WTC11 (cell line): ENCODE measurements around the gene ITPKC. TPM values are rescaled to one million over a fixed set of nuclear protein-coding genes. Genes with fewer than 3 reads are reported as not detected.

Experiments
- ATAC-seq: fragments of 200-7000 bp; cut with Tn5 transposase; 2 replicates; pipeline ENCODE4 v1.10.0; 2021; ENCODE audit warnings: mild to moderate bottlenecking, moderate library complexity
- CTCF ChIA-PET: fragments of 300-600 bp; sonication (Branson Sonifier 250); formaldehyde crosslinking; loops from one replicate; lab custom pipeline; 2021; ENCODE audit warnings: antibody characterized with exemption; lab: Charles Lee
- POLR2A ChIA-PET: fragments of 350-600 bp; sonication (Branson Sonifier 250); formaldehyde crosslinking; loops from one replicate; lab custom pipeline; 2021; ENCODE audit warnings: antibody characterized with exemption; lab: Charles Lee
- DNase-seq: peaks from one replicate; pipeline ENCODE4 v3.0.0; 2021; ENCODE audit warnings: low spot score
- H3K27ac Mint-ChIP-seq: 2 replicates; pipeline ENCODE4 v1.8.0; 2021; ENCODE audit warnings: mixed read lengths
- H3K27me3 Mint-ChIP-seq: 2 replicates; pipeline ENCODE4 v1.8.0; 2021; ENCODE audit warnings: low read depth, mild to moderate bottlenecking, moderate library complexity, mixed read lengths
- H3K36me3 Mint-ChIP-seq: 2 replicates; pipeline ENCODE4 v1.8.0; 2021; ENCODE audit warnings: mixed read lengths
- H3K4me1 Mint-ChIP-seq: 2 replicates; pipeline ENCODE4 v1.8.0; 2022; ENCODE audit warnings: mixed read lengths
- H3K4me3 Mint-ChIP-seq: 2 replicates; pipeline ENCODE4 v1.8.0; 2021; ENCODE audit warnings: mild to moderate bottlenecking, moderate library complexity, mixed read lengths
- H3K9me3 Mint-ChIP-seq: 2 replicates; pipeline ENCODE4 v1.8.0; 2021; ENCODE audit warnings: mixed read lengths
- CREM ChIP-seq: sonication (generic); formaldehyde crosslinking; IDR thresholded peaks from 2 replicates; pipeline ENCODE4 v1.8.1; 2022; ENCODE audit warnings: mild to moderate bottlenecking, missing genetic modification reagents, moderate library complexity
- E2F1 ChIP-seq: sonication (generic); formaldehyde crosslinking; IDR thresholded peaks from 2 replicates; pipeline ENCODE4 v1.8.0; 2022; ENCODE audit warnings: mild to moderate bottlenecking, missing genetic modification reagents
- ERG ChIP-seq: fragments of 250-450 bp; sonication (Bioruptor Pico); IDR thresholded peaks from 2 replicates; pipeline ENCODE4 v1.8.0; 2021; ENCODE audit warnings: mild to moderate bottlenecking
- ETV6 ChIP-seq: sonication (generic); formaldehyde crosslinking; IDR thresholded peaks from 2 replicates; pipeline ENCODE4 v1.8.1; 2022; ENCODE audit warnings: mild to moderate bottlenecking, missing genetic modification reagents
- FOXJ3 ChIP-seq: sonication (generic); formaldehyde crosslinking; IDR thresholded peaks from 2 replicates; pipeline ENCODE4 v1.9.0; 2021; ENCODE audit warnings: missing genetic modification reagents, mild to moderate bottlenecking, borderline replicate concordance
- GRHL2 ChIP-seq: fragments of 250-450 bp; sonication (Bioruptor Pico); IDR thresholded peaks from 2 replicates; pipeline ENCODE4 v1.8.0; 2022; ENCODE audit warnings: mild to moderate bottlenecking, moderate library complexity; ENCODE audit not compliant: insufficient replicate concordance, severe bottlenecking
- HMGXB4 ChIP-seq: sonication (generic); formaldehyde crosslinking; IDR thresholded peaks from 2 replicates; pipeline ENCODE4 v1.8.1; 2023; ENCODE audit warnings: mild to moderate bottlenecking, moderate library complexity, missing genetic modification reagents
- IRF1 ChIP-seq: sonication (generic); formaldehyde crosslinking; IDR thresholded peaks from 2 replicates; pipeline ENCODE4 v1.8.0; 2023; ENCODE audit warnings: missing genetic modification reagents
- KAT7 ChIP-seq: sonication (generic); formaldehyde crosslinking; IDR thresholded peaks from 2 replicates; pipeline ENCODE4 v1.8.1; 2023; ENCODE audit warnings: missing genetic modification reagents, mild to moderate bottlenecking, borderline replicate concordance
- MYBL2 ChIP-seq: sonication (generic); formaldehyde crosslinking; IDR thresholded peaks from 2 replicates; pipeline ENCODE4 v1.8.1; 2023; ENCODE audit warnings: mild to moderate bottlenecking, moderate library complexity, missing genetic modification reagents
- NFE2L1 ChIP-seq: sonication (generic); formaldehyde crosslinking; IDR thresholded peaks from 2 replicates; pipeline ENCODE4 v1.8.1; 2023; ENCODE audit warnings: missing genetic modification reagents
- NR1H2 ChIP-seq: sonication (generic); formaldehyde crosslinking; IDR thresholded peaks from 2 replicates; pipeline ENCODE4 v1.9.0; 2021; ENCODE audit warnings: mild to moderate bottlenecking, moderate library complexity, missing genetic modification reagents
- NR3C1 ChIP-seq: sonication (generic); formaldehyde crosslinking; conservative IDR thresholded peaks from 2 replicates; pipeline ENCODE4 v1.8.1; 2023; ENCODE audit warnings: low read depth, mild to moderate bottlenecking, missing genetic modification reagents
- OVOL2 ChIP-seq: fragments of 250-450 bp; sonication (Bioruptor Pico); IDR thresholded peaks from 2 replicates; pipeline ENCODE4 v1.9.0; 2021; ENCODE audit warnings: mild to moderate bottlenecking, borderline replicate concordance
- SOX15 ChIP-seq: fragments of 250-450 bp; sonication (Bioruptor Pico); IDR thresholded peaks from 2 replicates; pipeline ENCODE4 v1.9.0; 2021; ENCODE audit warnings: mild to moderate bottlenecking
- TEAD1 ChIP-seq: sonication (generic); formaldehyde crosslinking; IDR thresholded peaks from 2 replicates; pipeline ENCODE4 v1.8.0; 2022; ENCODE audit warnings: mild to moderate bottlenecking, missing genetic modification reagents
- TEAD4 ChIP-seq: sonication (generic); formaldehyde crosslinking; IDR thresholded peaks from 2 replicates; pipeline ENCODE4 v1.8.0; 2022; ENCODE audit warnings: mild to moderate bottlenecking, missing genetic modification reagents
- ZNF416 ChIP-seq: fragments of 250-450 bp; sonication (Bioruptor Pico); IDR thresholded peaks from 2 replicates; pipeline ENCODE4 v1.9.0; 2021; ENCODE audit warnings: mild to moderate bottlenecking, inconsistent platforms
- ZNF671 ChIP-seq: fragments of 250-450 bp; sonication (Bioruptor Pico); IDR thresholded peaks from 2 replicates; pipeline ENCODE4 v1.8.0; 2021; ENCODE audit warnings: mild to moderate bottlenecking
- total RNA-seq: library from RNA; stranded (reverse); gene quantifications from 3 replicates; pipeline ENCODE4 v1.2.3, GENCODE V29; 2021

The ITPKC gene
- total RNA-seq, 1 experiment from 2014 or later: 13.8 TPM

GRCh38 chr19:40742477-40742876, 25.6 kb downstream of the ITPKC start (continued):
- TF ChIP-seq E2F1 (CRISPR knock-in tag) (no peak), ZNF416 (CRISPR knock-in tag) (no peak), ERG (CRISPR knock-in tag) (no peak), HMGXB4 (no peak), MYBL2 (no peak), NR3C1 (no peak), TEAD1 (CRISPR knock-in tag) (no peak)

- CTCF ChIA-PET: interaction anchor here (0.7 to 4.3 kb wide), 7 partner anchors 9 to 79 kb away, joined by 3 to 22 read pairs (median 4); partner anchors contain the start of genes EGLN2 and RAB4B
Measured at GRCh38 chr19:40742886-40743285, 26.0 kb downstream of the ITPKC start.

More at GRCh38 chr19:40742886-40743285, 26.0 kb downstream of the ITPKC start:
- Mint-ChIP-seq H3K27me3 (no peaks in the 10 kb centered on the region), H3K9me3 (no peaks in the 10 kb centered on the region), H3K36me3 (peaks cover 10% of the 10 kb centered on the region), H3K4me1 (peaks cover 17% of the 10 kb centered on the region), H3K4me3 (no peak overlapping the region), H3K27ac (no peak overlapping the region)
- POLR2A ChIA-PET: interaction anchor here (0.5 to 1.6 kb wide), 3 partner anchors 14 to 197 kb away, joined by 3 to 4 read pairs (median 3); partner anchors contain the start of genes COQ8B and ITPKC
- TF ChIP-seq TEAD4 (CRISPR knock-in tag) (no peak), GRHL2 (no peak), IRF1 (CRISPR knock-in tag) (no peak), OVOL2 (no peak), ETV6 (CRISPR knock-in tag) (no peak), FOXJ3 (CRISPR knock-in tag) (no peak), NFE2L1 (CRISPR knock-in tag) (no peak), E2F1 (CRISPR knock-in tag) (no peak), HMGXB4 (no peak), ZNF671 (CRISPR knock-in tag) (no peak), TEAD1 (CRISPR knock-in tag) (no peak), KAT7 (CRISPR knock-in tag) (no peak), NR1H2 (CRISPR knock-in tag) (no peak), CREM (CRISPR knock-in tag) (no peak), SOX15 (CRISPR knock-in tag) (no peak)
- no peak for DNase-seq
- no peak for ATAC-seq
